ENCODE measurements around the gene XPO6.

DNA sequence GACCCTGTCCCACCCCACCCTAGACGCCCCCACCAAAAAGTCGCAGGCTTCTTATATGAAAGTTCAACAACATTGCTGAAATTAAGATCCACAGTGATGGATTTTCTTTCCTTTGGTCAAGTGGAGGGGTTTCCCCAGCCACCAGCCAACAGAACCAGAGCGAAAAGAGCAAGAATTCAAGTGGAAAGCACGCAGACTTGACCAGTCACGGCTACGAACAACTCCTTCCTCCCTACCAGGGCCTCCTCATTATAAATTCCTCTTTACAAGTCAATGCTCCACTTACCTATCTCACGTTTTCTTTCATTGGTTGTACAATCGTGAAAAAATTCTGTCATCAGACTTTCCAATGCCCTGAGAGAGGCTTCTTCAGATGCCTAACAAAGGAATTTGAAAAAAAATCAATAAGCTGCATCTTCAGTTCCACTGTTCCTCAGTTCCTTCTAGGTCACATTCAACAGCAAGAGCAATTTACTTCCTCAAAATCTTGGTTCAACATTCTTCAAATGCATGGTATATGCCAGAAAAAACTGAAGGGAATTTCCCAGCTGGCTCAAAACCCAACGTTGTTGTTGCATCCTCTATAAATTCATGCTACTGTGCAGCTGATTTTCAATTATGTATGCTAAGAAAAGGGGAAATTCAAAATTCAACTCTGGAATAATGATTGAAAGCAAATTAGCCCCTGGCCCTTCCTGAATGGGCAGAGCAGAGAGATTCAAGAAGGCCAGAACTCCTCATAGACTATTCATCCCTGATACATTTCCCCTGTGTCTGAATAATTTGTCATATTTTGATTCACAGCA, 30.9 kb downstream of the XPO6 start:
- TF ChIP-seq, protein P1, sequence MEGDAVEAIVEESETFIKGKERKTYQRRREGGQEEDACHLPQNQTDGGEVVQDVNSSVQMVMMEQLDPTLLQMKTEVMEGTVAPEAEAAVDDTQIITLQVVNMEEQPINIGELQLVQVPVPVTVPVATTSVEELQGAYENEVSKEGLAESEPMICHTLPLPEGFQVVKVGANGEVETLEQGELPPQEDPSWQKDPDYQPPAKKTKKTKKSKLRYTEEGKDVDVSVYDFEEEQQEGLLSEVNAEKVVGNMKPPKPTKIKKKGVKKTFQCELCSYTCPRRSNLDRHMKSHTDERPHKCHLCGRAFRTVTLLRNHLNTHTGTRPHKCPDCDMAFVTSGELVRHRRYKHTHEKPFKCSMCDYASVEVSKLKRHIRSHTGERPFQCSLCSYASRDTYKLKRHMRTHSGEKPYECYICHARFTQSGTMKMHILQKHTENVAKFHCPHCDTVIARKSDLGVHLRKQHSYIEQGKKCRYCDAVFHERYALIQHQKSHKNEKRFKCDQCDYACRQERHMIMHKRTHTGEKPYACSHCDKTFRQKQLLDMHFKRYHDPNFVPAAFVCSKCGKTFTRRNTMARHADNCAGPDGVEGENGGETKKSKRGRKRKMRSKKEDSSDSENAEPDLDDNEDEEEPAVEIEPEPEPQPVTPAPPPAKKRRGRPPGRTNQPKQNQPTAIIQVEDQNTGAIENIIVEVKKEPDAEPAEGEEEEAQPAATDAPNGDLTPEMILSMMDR (IDR thresholded peaks at IDR 0.05), result no peak
- TF ChIP-seq POLR2A (IDR thresholded peaks at IDR 0.05), result no peak
